C4-2B (cell line): ENCODE data around the gene HOXA5.

Experiments
- CTCF ChIP-seq: fragments of 450-650 bp; conservative IDR thresholded peaks from 2 replicates; pipeline ENCODE4 v1.5.1; 2017; ENCODE audit warnings: mild to moderate bottlenecking
- ZFX ChIP-seq: fragments of 450-650 bp; IDR thresholded peaks from 2 replicates; pipeline ENCODE4 v1.6.1; 2017

- TF ChIP-seq ZFX (no peak), CTCF (no peak)
Observed at GRCh38 chr7:27124096-27124901, 19.2 kb downstream of the HOXA5 start.
